GM12878 (cell line): ENCODE results near the gene C1GALT1. TPM values are rescaled to one million over a fixed set of nuclear protein-coding genes. Genes with fewer than 3 reads are reported as not detected.

Source experiments
- ATAC-seq: fragments of 200-7000 bp; cut with Tn5 transposase; 3 replicates; pipeline ENCODE4 v1.9.1; 2020; ENCODE audit warnings: mild to moderate bottlenecking, moderate library complexity
- BruUV-seq: library from RNA; stranded (reverse); fragments of 400-500 nt; replicated peaks from 2 replicates; lab custom pipeline; 2021; lab: Mats Ljungman, UMichigan
- CTCF ChIA-PET: fragments of 300-600 bp; sonication (Branson Sonifier 250); formaldehyde crosslinking; extraction: SDS; loops from one replicate; lab custom pipeline; 2021; ENCODE audit warnings: inconsistent platforms; lab: Yijun Ruan, JAX
- POLR2A ChIA-PET: fragments of 350-600 bp; formaldehyde crosslinking; extraction: SDS; loops from one replicate; lab custom pipeline; 2021; ENCODE audit warnings: inconsistent platforms; lab: Charles Lee
- RAD21 ChIA-PET: fragments of 300-600 bp; sonication (Branson Sonifier 250); formaldehyde crosslinking; loops from one replicate; lab custom pipeline; 2023; ENCODE audit warnings: antibody characterized with exemption; ENCODE audit not compliant: unreplicated experiment; lab: Charles Lee
- SMC1A ChIA-PET: fragments of 300-600 bp; sonication (Branson Sonifier 250); formaldehyde crosslinking; loops from one replicate; lab custom pipeline; 2023; ENCODE audit not compliant: unreplicated experiment, uncharacterized antibody; lab: Charles Lee
- DNase-seq: peaks from one replicate; pipeline ENCODE4 v3.0.0-alpha.2; 2011; ENCODE audit warnings: low read depth, low spot score
- FAIRE-seq: peaks from 3 replicates; lab custom pipeline; 2011; peaks lifted over from hg19 to GRCh38; lab: Jason Lieb, UNC
- H2AFZ ChIP-seq: 2 replicates; pipeline ENCODE4 v1.6.0; 2011; ENCODE audit warnings: low read depth, low read length, control low read depth; ENCODE audit not compliant: control insufficient read depth
- H3K27ac ChIP-seq: 2 replicates; pipeline ENCODE4 v1.5.1; 2011; ENCODE audit warnings: control low read depth; ENCODE audit not compliant: control insufficient read depth, insufficient read depth
- H3K27me3 ChIP-seq, 2 experiments: replicated peaks in 1 of 2; 2 replicates each; pipeline versions ENCODE4 v1.6.0 to v1.6.1; 2011; ENCODE audit warnings: low read length in 1 of 2; ENCODE audit not compliant: control insufficient read depth in 2 of 2, insufficient read depth in 2 of 2
- H3K36me3 ChIP-seq, 2 experiments: 2 replicates each; pipeline ENCODE4 v1.5.1; 2011; ENCODE audit warnings: low read length in 1 of 2; ENCODE audit not compliant: control insufficient read depth in 2 of 2, insufficient read depth in 2 of 2
- H3K4me1 ChIP-seq: 2 replicates; pipeline ENCODE4 v1.6.1; 2011; ENCODE audit warnings: mild to moderate bottlenecking, low read length, moderate library complexity, mixed read lengths; ENCODE audit not compliant: control insufficient read depth, insufficient read depth
- H3K4me2 ChIP-seq: 2 replicates; pipeline ENCODE4 v1.6.0; 2011; ENCODE audit warnings: control low read depth; ENCODE audit not compliant: control insufficient read depth, insufficient read depth
- H3K4me3 ChIP-seq: fragments of 200-600 bp; sonication (generic); 2 replicates; pipeline ENCODE4 v1.5.1; 2016
- H3K79me2 ChIP-seq: 2 replicates; pipeline ENCODE4 v1.6.0; 2011; ENCODE audit warnings: low read length; ENCODE audit not compliant: control insufficient read depth, insufficient read depth
- H3K9ac ChIP-seq: 2 replicates; pipeline ENCODE4 v1.8.0; 2011; ENCODE audit warnings: low read length, control low read depth, mixed read lengths; ENCODE audit not compliant: control insufficient read depth, insufficient read depth
- H3K9me3 ChIP-seq: replicated peaks from 3 replicates; pipeline ENCODE4 v1.5.1; 2011; ENCODE audit warnings: mild to moderate bottlenecking, low read length; ENCODE audit not compliant: control insufficient read depth, insufficient read depth
- H4K20me1 ChIP-seq: 2 replicates; pipeline ENCODE4 v1.6.0; 2011; ENCODE audit not compliant: control insufficient read depth, insufficient read depth
- BMI1 ChIP-seq: fragments of 450-650 bp; IDR thresholded peaks from 2 replicates; pipeline ENCODE4 v1.6.1; 2016; ENCODE audit warnings: mild to moderate bottlenecking, moderate library complexity, borderline replicate concordance
- PAX5 ChIP-seq: IDR thresholded peaks from 2 replicates; pipeline ENCODE4 v1.6.1; 2011; ENCODE audit warnings: low read depth, low read length, borderline replicate concordance
- RBBP5 ChIP-seq: fragments of 200-600 bp; sonication (generic); conservative IDR thresholded peaks from 2 replicates; pipeline ENCODE4 v1.6.1; 2016
- RCOR1 ChIP-seq: conservative IDR thresholded peaks from 2 replicates; pipeline ENCODE4 v1.6.1; 2012; ENCODE audit warnings: low read depth, low read length, improper control_type of control experiment
- SPI1 ChIP-seq: IDR thresholded peaks from 2 replicates; pipeline ENCODE4 v1.6.1; 2011; ENCODE audit warnings: low read depth, mild to moderate bottlenecking, low read length, moderate library complexity, borderline replicate concordance; ENCODE audit not compliant: insufficient read depth
- WGBS: methylation state at CpG from one replicate; pipeline ENCODE4 v1.1.6; 2016; ENCODE audit warnings: low lambda C conversion rate; ENCODE audit not compliant: insufficient replicate concordance, insufficient coverage; ENCODE audit errors: missing lambda C conversion rate; 5-methylcytosine and 5-hydroxymethylcytosine counted together
- in situ Hi-C: fragments of 300-500 bp; cut with MboI; formaldehyde crosslinking; loops from 9 replicates; pipeline ENCODE4 v1.14.3; 2018; ENCODE audit warnings: mixed read lengths
- intact Hi-C: fragments of 100-400 bp; cut with micrococcal nuclease; formaldehyde crosslinking; loops from one replicate; pipeline ENCODE4 v1.14.2; 2022; ENCODE audit not compliant: unreplicated experiment
- polyA plus RNA-seq, 11 experiments: library from polyadenylated mRNA; depleted of rRNA in 4 of 11; unstranded in 6 of 11; stranded (reverse) in 5 of 11; fragments of >200 nt; fragmentation: Nextera tagmentation in 4 of 11; fragmentation: Illumina TruSeq in 1 of 11; extraction: Ambion mirVana in 4 of 11; extraction: Trizol in 1 of 11; gene quantifications; 1 replicate in 1 of 11; 2 replicates in 10 of 11; pipeline versions ENCODE4 v1.2.1 to v1.2.3, GENCODE V29; 2011 to 2016; ENCODE audit warnings: inconsistent platforms in 2 of 11, missing spikeins in 2 of 11, low read depth in 1 of 11
- total RNA-seq, 4 experiments: library from RNA; depleted of rRNA in 3 of 4; stranded (reverse); fragments of >200 nt in 3 of 4; fragmentation: Illumina TruSeq in 1 of 4; extraction: Trizol in 1 of 4; gene quantifications; 2 replicates each; pipeline versions ENCODE4 v1.2.1 to v1.2.3, GENCODE V29; 2013 to 2021
- TF ChIP-seq, protein P1 (sequence below): fragments of 450-650 bp; IDR thresholded peaks from 2 replicates; pipeline ENCODE4 v1.6.1; 2017; ENCODE audit warnings: low read depth, mild to moderate bottlenecking, moderate library complexity
- TF ChIP-seq, protein P2 (sequence below): IDR thresholded peaks from 2 replicates; pipeline ENCODE4 v1.6.1; 2012; ENCODE audit warnings: low read depth, low read length, improper control_type of control experiment
- TF ChIP-seq, protein P3 (sequence below): fragments of 450-650 bp; IDR thresholded peaks from 2 replicates; pipeline ENCODE4 v1.6.1; 2017; ENCODE audit warnings: antibody characterized with exemption, mild to moderate bottlenecking, moderate library complexity
- TF ChIP-seq, protein P4 (sequence below): fragments of 450-650 bp; formaldehyde crosslinking; IDR thresholded peaks from 2 replicates; pipeline ENCODE4 v1.4.0; 2020; ENCODE audit warnings: mild to moderate bottlenecking, moderate library complexity
- TF ChIP-seq, protein P5 (sequence below): fragments of 150-350 bp; IDR thresholded peaks from 2 replicates; pipeline ENCODE4 v1.6.1; 2016; ENCODE audit warnings: low read depth, low read length

The C1GALT1 gene
- total and polyA plus RNA-seq, 10 of the 15 experiments (the other 5 are each of a cell fraction or from before 2014, with no cell fraction given) = 1.6 to 25.0 (median 8.5) TPM

- Histone ChIP-seq H4K20me1 (no peaks in the 10 kb centered on the region), H3K36me3 (no peaks in the 10 kb centered on the region; a peak in 2 of 4 replicates), H3K9ac (no peak overlapping the region), H3K79me2 (no peaks in the 10 kb centered on the region; the same call in 1 of the 2 replicates), H3K4me2 (no peak overlapping the region), H3K27ac (no peak overlapping the region), H2AFZ (no peak overlapping the region), H3K9me3 (no peaks in the 10 kb centered on the region; the same call in 2 of the 3 replicates), H3K27me3 (no peaks in the 10 kb centered on the region), H3K4me3 (no peak overlapping the region), H3K4me1 (no peaks in the 10 kb centered on the region)
- POLR2A ChIA-PET = no interaction called here
- RAD21 ChIA-PET = interaction anchor here (1.3 to 1.7 kb wide), 3 partner anchors 37 to 99 kb away, joined by 4 to 6 read pairs (median 4); no protein-coding TSS in a partner anchor
- DNase-seq = no peak
- SMC1A ChIA-PET = interaction anchor here (1.2 to 1.9 kb wide), 11 partner anchors 9 to 132 kb away, joined by 3 to 6 read pairs (median 4); no protein-coding TSS in a partner anchor
- intact Hi-C loops (no loop called here), in situ Hi-C loops (no loop called here)
- no peak for ATAC-seq
- CTCF ChIA-PET = interaction anchor here (0.8 to 2.1 kb wide), 5 partner anchors 9 to 56 kb away, joined by 3 to 6 read pairs (median 3); no protein-coding TSS in a partner anchor
- FAIRE-seq = no peak
- 96% methylated on average over 3 of the region's 3 CpGs for WGBS
- no TSS peak for BruUV-seq
- TF ChIP-seq, protein P1, sequence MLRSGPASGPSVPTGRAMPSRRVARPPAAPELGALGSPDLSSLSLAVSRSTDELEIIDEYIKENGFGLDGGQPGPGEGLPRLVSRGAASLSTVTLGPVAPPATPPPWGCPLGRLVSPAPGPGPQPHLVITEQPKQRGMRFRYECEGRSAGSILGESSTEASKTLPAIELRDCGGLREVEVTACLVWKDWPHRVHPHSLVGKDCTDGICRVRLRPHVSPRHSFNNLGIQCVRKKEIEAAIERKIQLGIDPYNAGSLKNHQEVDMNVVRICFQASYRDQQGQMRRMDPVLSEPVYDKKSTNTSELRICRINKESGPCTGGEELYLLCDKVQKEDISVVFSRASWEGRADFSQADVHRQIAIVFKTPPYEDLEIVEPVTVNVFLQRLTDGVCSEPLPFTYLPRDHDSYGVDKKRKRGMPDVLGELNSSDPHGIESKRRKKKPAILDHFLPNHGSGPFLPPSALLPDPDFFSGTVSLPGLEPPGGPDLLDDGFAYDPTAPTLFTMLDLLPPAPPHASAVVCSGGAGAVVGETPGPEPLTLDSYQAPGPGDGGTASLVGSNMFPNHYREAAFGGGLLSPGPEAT = no peak
- TF ChIP-seq, protein P2, sequence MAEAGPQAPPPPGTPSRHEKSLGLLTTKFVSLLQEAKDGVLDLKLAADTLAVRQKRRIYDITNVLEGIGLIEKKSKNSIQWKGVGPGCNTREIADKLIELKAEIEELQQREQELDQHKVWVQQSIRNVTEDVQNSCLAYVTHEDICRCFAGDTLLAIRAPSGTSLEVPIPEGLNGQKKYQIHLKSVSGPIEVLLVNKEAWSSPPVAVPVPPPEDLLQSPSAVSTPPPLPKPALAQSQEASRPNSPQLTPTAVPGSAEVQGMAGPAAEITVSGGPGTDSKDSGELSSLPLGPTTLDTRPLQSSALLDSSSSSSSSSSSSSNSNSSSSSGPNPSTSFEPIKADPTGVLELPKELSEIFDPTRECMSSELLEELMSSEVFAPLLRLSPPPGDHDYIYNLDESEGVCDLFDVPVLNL = no peak
- TF ChIP-seq SPI1 (no peak), RCOR1 (no peak), RBBP5 (no peak), BMI1 (no peak), PAX5 (no peak)
- TF ChIP-seq, protein P3, sequence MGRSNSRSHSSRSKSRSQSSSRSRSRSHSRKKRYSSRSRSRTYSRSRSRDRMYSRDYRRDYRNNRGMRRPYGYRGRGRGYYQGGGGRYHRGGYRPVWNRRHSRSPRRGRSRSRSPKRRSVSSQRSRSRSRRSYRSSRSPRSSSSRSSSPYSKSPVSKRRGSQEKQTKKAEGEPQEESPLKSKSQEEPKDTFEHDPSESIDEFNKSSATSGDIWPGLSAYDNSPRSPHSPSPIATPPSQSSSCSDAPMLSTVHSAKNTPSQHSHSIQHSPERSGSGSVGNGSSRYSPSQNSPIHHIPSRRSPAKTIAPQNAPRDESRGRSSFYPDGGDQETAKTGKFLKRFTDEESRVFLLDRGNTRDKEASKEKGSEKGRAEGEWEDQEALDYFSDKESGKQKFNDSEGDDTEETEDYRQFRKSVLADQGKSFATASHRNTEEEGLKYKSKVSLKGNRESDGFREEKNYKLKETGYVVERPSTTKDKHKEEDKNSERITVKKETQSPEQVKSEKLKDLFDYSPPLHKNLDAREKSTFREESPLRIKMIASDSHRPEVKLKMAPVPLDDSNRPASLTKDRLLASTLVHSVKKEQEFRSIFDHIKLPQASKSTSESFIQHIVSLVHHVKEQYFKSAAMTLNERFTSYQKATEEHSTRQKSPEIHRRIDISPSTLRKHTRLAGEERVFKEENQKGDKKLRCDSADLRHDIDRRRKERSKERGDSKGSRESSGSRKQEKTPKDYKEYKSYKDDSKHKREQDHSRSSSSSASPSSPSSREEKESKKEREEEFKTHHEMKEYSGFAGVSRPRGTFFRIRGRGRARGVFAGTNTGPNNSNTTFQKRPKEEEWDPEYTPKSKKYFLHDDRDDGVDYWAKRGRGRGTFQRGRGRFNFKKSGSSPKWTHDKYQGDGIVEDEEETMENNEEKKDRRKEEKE = no peak
- TF ChIP-seq, protein P4, sequence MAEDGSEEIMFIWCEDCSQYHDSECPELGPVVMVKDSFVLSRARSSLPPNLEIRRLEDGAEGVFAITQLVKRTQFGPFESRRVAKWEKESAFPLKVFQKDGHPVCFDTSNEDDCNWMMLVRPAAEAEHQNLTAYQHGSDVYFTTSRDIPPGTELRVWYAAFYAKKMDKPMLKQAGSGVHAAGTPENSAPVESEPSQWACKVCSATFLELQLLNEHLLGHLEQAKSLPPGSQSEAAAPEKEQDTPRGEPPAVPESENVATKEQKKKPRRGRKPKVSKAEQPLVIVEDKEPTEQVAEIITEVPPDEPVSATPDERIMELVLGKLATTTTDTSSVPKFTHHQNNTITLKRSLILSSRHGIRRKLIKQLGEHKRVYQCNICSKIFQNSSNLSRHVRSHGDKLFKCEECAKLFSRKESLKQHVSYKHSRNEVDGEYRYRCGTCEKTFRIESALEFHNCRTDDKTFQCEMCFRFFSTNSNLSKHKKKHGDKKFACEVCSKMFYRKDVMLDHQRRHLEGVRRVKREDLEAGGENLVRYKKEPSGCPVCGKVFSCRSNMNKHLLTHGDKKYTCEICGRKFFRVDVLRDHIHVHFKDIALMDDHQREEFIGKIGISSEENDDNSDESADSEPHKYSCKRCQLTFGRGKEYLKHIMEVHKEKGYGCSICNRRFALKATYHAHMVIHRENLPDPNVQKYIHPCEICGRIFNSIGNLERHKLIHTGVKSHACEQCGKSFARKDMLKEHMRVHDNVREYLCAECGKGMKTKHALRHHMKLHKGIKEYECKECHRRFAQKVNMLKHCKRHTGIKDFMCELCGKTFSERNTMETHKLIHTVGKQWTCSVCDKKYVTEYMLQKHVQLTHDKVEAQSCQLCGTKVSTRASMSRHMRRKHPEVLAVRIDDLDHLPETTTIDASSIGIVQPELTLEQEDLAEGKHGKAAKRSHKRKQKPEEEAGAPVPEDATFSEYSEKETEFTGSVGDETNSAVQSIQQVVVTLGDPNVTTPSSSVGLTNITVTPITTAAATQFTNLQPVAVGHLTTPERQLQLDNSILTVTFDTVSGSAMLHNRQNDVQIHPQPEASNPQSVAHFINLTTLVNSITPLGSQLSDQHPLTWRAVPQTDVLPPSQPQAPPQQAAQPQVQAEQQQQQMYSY = no peak
- TF ChIP-seq, protein P5, sequence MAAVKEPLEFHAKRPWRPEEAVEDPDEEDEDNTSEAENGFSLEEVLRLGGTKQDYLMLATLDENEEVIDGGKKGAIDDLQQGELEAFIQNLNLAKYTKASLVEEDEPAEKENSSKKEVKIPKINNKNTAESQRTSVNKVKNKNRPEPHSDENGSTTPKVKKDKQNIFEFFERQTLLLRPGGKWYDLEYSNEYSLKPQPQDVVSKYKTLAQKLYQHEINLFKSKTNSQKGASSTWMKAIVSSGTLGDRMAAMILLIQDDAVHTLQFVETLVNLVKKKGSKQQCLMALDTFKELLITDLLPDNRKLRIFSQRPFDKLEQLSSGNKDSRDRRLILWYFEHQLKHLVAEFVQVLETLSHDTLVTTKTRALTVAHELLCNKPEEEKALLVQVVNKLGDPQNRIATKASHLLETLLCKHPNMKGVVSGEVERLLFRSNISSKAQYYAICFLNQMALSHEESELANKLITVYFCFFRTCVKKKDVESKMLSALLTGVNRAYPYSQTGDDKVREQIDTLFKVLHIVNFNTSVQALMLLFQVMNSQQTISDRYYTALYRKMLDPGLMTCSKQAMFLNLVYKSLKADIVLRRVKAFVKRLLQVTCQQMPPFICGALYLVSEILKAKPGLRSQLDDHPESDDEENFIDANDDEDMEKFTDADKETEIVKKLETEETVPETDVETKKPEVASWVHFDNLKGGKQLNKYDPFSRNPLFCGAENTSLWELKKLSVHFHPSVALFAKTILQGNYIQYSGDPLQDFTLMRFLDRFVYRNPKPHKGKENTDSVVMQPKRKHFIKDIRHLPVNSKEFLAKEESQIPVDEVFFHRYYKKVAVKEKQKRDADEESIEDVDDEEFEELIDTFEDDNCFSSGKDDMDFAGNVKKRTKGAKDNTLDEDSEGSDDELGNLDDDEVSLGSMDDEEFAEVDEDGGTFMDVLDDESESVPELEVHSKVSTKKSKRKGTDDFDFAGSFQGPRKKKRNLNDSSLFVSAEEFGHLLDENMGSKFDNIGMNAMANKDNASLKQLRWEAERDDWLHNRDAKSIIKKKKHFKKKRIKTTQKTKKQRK = no peak
These were observed 38.5 kb downstream of the C1GALT1 start for GRCh38 chr7:7220821-7221220.
